Limb (tissue), 2 donors: Measurements from ENCODE around the gene TREML1.
"Not testable (repeated sequence)": the region's sequence is repeated elsewhere in the genome, so short reads cannot be mapped to it uniquely, and the experiment has no call there.

Source experiments
- DNase-seq, 2 donors: peaks; one replicate each; pipeline ENCODE4 v3.0.0-alpha.2; 2016; ENCODE audit errors: extremely low spot score in 2 of 2

Gene TREML1

DNA sequence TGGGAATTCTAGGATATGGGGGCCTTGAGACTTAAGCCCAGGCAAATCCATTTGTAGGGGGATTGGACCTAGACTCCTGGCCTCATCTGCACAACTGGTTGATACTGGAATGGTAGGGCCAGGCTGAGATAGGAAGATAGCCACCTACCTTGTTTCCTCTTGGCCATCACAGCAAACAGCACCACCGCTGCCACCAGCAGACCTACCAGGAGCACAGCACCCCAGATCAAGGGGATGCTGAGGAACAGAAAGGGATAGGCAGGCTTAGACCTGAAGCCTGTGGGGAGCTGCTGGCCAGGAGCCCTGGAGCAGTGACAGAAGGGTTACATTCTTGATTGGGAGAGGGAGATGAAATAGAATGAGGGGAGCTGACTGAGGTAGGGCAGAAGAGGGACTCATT, 3.5 kb downstream of the TREML1 start:
- no peak for DNase-seq

DNA sequence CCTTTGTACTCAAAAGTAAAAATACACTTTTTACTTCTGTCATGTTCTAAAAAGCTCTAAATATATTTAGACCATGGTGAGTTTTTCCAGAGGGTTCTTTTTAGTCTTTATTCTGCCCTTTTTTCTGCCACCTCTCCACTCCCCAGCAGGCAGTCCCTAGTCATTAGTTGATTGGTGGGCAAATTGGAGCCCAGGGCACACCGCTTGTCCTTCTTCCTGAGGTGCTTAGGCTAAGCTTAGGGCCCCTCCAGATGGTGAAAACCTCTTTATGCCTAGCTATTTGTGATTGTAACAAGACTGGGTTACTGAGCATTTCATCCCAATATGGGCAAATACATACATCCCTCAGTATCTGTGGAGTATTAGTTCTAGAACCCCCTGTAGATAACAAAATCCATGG, 6.2 kb downstream of the TREML1 start:
- DNase-seq: no peak

DNA sequence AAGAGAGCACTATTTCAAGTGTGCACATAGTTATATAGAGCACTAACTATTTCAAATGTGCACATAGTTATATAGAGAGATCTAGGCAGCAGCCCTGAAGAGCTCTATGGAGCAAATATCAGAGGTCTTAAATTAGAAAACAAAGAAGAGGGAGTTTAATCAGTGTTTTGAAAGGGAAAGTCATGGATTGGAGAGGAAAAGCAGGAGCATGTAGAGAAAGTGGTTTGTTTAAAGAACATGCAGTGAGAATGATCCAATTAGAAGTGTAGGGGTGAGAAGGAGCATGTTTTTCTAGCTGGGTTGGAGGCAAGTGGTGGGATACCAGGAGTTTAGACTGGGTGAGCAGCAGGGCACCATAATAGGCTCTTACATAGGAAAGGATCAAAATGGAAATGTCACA, 17.2 kb downstream of the TREML1 start:
- DNase-seq: no peak

DNA sequence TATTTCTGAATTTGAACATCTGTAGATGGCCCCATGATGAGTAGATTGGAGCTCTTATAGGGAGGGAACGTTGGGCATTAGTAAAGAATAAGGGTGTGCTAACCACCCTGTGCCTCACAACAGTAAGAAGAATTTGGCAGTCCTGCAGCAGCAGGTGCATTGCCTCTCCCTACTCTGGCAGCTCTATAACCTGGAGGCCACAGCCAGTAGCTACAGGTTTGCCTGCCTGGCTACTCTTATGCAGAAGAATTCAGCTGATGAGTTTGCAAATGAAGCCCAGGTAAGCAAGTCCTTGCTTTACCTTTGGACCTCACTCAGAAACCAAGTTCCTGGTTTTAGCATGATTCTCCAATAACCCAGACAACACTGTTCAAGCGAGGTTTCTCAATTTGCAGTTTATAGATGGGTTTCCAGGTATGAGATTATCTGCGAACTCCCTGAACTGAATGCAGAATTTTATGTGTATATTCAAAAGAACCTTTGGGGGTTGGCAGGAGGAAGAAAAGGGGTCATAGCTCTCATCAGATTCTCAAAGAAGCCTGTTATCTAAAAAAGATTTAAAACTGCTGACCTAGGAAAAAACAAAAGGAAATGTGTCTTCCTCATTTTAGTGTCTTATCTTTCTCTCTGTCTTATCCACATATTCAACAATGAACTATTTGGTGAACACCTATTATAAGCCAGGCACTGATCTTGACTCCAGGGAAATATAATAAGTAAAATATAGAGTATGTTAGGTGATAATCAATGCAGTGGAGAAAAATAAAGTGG, 18.9 kb downstream of the TREML1 start:
- no peak for DNase-seq

DNA sequence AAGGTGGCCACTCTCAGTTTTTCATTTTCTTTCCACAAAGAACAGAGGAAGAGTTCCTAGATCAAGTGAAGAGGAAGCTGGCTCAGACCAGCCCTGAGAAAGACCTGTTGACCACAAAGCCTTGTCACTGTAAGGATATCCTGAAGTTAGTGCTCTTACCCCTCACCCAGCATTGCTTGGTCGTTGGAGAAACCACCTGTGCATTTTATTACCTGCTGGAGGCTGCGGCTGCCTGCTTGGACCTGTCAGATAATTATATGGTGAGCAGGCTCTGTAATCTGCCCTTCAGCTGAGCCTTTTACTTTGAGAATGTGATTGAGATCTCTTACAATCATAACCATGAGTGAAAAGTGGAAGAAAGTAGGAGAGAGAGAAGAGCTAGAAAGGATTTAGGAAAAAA, 21.9 kb downstream of the TREML1 start:
- no peak for DNase-seq

DNA sequence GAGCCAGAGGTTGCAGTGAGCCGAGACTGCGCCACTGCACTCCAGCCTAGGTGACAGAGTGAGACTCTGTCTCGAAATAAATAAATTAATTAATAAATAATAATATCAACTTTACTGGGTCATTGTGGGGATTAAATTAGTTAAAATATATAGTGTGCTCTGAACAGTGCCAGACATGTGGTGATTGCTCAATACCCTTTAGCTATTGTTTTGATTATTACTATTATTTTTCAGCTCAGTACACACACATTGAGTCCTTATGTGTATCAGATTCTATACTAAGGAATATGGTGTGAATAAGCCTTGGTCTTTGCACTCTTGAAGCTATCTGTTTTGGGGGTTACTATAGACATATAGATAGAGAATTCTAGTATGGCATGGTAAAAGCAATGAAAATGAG, 28.9 kb downstream of the TREML1 start:
- DNase-seq: no peak

DNA sequence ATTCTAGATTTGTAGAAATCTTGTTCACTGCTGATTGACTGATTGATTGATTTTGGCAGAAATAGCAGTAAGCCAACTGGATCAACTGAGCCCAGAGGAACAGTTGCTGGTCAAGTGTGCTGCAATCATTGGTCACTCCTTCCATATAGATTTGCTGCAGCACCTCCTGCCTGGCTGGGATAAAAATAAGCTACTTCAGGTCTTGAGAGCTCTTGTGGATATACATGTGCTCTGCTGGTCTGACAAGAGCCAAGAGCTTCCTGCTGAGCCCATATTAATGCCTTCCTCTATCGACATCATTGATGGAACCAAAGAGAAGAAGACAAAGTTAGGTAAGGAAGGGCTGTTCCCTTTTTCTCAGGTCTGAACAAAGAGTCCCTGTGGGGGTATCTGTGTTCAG, 31.2 kb downstream of the TREML1 start:
- DNase-seq: no peak

DNA sequence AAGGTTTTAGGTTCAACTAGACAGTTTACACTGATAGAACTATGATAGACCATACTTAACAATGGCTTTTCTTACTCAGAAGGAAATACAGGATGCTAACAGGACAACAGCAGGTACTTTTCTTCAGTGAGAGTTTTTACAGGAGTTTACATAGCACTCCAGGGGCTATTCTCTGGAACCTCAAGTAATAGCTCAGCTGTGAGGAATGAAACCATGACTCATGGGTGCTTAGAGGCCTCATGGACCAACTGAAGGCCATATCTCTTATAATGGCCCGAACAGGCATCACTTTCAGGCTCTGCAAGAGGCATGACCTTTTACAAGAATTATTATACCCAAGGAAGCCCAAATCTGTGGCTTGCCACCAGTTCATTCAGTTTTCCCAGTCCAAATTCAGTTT, 31.8 kb downstream of the TREML1 start:
- DNase-seq: no peak

DNA sequence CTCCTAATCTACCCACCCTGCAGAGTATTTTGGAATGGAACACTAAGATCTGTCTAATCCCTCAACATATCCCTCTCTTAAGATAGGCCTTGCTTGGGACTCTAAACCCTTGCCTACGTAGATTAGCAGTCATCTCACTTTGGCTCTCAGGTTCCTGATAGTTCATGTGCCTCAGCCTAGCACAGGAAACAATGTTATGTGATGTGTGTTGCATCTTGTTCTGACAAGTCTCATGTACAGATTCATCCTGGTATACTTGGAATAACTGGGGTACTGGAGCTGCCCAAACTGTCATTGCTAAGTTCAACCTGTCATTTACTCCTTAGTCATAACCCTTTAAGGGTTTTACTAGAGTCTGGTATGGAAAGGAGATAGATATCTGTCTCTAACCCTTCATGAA, 34.1 kb downstream of the TREML1 start:
- no peak for DNase-seq

DNA sequence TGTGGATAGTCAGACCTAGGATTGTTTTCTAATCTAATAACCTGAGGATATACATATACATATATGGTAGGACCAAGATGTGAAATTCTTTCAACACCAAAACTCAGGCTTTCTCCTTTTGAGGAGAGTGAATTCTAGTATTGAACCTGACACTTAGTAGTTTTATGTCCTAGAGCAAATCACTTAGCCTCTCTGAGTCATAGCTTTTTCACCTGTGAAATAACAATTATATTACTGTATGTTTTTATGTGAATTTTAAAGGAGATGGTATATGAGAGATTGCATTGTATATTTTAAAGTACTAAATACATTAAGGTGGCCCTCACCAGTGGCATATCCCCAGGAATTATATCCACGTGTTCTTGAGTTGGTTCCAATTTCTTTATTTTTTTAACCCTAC, 34.6 kb downstream of the TREML1 start:
- no peak for DNase-seq

DNA sequence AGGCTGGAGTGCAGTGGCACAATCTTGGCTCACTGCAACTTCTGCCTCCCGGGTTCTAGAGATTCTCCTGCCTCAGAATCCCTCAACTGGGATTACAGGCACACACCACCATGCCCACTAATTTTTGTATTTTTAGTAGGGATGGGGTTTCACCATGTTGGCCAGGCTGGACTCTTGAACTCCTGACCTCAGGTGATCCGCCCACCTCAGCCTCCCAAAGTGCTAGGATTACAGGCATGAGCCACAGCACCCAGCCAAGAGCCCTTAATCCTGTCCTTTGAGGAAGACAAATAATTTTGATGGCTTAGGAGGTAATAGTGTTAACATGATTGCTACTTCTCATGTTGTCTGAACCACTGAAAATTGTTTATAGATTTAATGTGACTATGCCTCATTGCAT, 39.1 kb downstream of the TREML1 start:
- not testable (repeated sequence) for DNase-seq

DNA sequence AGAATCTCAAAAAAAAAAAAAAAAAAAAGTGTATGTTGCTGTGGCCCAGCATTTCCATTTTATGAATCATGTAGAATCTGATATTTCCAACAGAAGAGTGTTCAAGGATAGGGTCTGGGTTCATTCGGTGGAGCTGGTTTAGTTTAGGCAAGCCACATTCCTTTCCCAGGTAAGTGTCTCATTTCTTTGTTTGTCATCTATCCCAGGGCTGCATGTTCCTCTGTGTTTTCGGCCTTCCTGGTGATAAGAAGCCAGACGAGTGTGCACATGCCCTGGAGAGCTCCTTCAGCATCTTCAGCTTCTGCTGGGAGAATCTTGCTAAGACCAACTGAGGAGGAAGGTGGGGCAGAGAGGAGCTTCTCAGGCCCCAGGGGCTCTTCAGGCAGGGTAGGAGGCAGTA, 43.1 kb downstream of the TREML1 start:
- no peak for DNase-seq

DNA sequence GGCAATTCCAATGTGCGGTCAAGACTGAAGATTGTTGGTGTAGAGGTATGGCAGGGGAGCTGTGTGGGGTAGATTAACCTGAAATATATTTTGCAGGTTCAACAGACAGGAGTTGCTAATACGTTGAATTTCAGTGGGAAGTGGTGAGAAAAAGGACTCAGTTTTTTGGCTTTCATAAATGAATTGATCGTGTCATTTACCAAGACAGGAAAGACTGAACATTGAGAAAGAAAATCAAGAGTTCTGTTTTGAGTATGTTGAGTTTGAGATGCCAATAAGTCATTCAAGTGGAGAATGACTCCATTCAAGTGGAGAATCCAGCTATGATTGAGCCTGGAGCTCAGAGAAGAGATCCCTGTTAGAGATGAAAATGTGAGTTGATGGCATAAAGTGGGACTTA, 50.3 kb downstream of the TREML1 start:
- no peak for DNase-seq

DNA sequence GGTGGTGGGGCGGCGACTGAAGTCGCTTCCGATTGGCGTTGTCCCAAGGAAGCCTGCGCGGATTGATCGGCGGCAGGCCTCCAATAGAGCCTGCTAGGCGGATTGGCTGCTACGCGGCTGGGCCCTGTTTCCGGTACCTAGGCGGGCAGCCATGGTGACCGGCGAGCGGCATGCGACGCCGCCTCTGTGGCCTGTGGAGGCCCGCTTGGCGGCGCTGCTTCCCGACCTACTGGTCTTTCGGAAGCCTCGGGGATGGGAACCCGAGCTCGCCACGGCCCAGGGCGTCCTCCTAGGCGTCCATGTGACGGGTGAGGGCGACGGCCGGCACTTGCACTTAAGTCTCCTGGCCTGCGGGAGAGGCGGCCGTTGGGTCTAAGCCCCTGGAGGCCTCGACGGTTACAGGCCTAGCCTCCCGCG, 53.3 kb downstream of the TREML1 start:
- DNase-seq: peak in 1 of 2 donors; percentile 46
